Activated naive CD8-positive, alpha-beta T cell treated with anti-CD3 and anti-CD28 coated beads, Interleukin-2, amount 50 U/mL, for 24 hours (primary cell): ENCODE results near the gene NFATC2IP.
"Not testable (repeated sequence)": the region's sequence is repeated elsewhere in the genome, so short reads cannot be mapped to it uniquely, and the experiment has no call there.

Experiments
- ATAC-seq: fragments of 150-1000 bp; cut with Tn5 transposase; one replicate; pipeline ENCODE4 v1.10.0; 2021
- DNase-seq: peaks from one replicate; pipeline ENCODE4 v3.0.0; 2021
- H3K27ac Mint-ChIP-seq: one replicate; pipeline ENCODE4 v1.8.0; 2021; ENCODE audit warnings: mild to moderate bottlenecking, mixed read lengths
- H3K27me3 Mint-ChIP-seq: one replicate; pipeline ENCODE4 v1.8.0; 2021; ENCODE audit warnings: mixed read lengths
- H3K36me3 Mint-ChIP-seq: one replicate; pipeline ENCODE4 v1.8.0; 2021; ENCODE audit warnings: low read depth, mixed read lengths
- H3K4me1 Mint-ChIP-seq: one replicate; pipeline ENCODE4 v1.8.0; 2021; ENCODE audit warnings: mixed read lengths
- H3K4me3 Mint-ChIP-seq: one replicate; pipeline ENCODE4 v1.8.0; 2021; ENCODE audit warnings: mild to moderate bottlenecking, moderate library complexity, mixed read lengths
- H3K9me3 Mint-ChIP-seq: one replicate; pipeline ENCODE4 v1.8.0; 2021; ENCODE audit warnings: mixed read lengths

Gene NFATC2IP

DNA sequence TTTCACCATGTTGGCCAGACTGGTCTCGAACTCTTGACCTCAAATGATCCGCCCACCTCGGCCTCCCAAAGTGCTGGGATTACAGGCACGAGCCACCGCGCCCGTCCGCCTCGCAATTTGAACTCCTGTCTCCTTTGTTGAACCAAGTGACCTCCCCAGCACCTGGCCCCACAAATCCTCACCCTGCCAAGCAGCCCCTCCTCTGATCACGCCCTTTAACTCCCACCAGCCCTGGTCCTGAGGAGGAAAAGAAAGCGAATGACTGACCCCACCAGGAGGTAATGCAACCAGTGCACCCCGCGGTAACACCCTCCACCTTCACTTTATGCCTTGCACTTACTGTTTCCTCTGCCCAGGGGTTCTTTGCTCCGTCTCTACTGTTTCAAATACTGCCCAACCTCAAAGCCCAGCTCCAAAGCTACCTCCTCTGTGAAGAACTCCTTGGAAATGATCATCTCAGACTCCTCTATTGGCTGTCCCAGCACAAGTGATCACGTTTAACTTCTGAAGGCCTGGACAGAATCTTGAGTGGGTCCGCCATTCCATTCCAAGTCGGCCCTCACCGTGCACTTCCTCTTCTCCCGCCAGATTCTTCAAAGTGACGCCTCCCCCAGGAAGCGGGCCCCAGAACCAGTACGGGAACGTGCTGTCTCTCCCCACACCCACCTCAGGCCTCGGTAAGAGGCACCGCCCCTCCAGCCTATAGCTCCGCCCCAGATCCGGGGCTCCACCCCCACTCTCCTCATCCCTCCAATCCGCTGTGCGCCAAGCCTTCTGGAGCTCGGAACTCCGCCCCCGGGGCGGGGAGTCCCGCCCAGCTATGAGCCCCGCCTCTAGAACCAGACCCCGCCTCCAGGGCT lies 14.6 kb upstream of the NFATC2IP start:
- Mint-ChIP-seq H3K27me3 (no peaks in the 10 kb centered on the region), H3K36me3 (peaks cover 4% of the 10 kb centered on the region), H3K27ac (peak overlapping the region; percentile 53), H3K4me1 (peaks cover 21% of the 10 kb centered on the region), H3K9me3 (no peaks in the 10 kb centered on the region), H3K4me3 (peak overlapping the region; percentile 74)
- DNase-seq: peak; percentile 89
- peak; percentile 94 for ATAC-seq

DNA sequence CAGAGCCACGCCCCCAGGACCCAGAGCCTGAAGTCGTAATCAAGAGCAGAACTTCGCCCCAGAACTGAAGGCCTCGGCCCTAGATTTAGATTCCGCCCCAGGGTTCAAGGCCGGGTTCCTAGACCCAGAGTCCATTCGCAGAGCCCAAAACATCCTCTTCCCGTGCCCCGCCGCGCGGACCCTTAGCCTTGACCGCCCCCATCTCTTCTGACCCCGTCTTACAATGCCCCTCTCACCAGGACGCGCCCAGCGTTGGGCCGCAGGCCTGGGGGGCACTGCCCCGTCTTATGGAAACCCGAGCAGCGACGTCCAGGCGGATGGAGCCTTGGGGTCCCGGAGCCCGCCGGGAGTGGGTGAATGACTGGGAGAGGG lies 14.0 kb upstream of the NFATC2IP start:
- peaks cover 4% of the 10 kb centered on the region for H3K36me3 Mint-ChIP-seq
- H3K9me3 Mint-ChIP-seq: no peaks in the 10 kb centered on the region
- DNase-seq (no peak), ATAC-seq (no peak)
- no peaks in the 10 kb centered on the region for H3K27me3 Mint-ChIP-seq
- peak overlapping the region; percentile 74 for H3K4me3 Mint-ChIP-seq
- H3K27ac Mint-ChIP-seq: no peak overlapping the region
- peaks cover 19% of the 10 kb centered on the region for H3K4me1 Mint-ChIP-seq

DNA sequence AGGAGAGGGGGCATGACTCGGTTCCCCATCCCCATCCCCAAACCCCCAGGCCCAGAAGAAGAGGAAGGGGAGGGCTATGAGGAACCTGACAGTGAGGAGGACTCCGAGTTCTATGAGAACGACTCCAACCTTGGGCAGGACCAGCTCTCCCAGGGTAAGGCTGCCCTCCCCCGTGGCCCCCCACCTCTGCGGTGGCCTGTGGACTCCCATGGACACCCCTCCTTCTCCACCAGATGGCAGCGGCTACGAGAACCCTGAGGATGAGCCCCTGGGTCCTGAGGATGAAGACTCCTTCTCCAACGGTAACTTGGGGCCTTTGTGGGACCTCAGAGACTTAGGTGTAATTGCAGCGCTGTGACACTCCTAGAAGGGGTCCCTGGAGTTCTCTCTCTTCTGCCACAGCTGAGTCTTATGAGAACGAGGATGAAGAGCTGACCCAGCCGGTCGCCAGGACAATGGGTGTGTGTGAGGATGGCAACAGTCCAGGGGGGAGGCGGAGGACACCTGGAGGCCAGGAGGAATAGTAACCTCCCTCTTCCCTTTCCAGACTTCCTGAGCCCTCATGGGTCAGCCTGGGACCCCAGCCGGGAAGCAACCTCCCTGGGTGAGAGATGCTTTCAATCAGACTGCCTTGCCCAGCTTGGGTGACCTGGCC lies 13.4 kb upstream of the NFATC2IP start:
- ATAC-seq (no peak), DNase-seq (no peak)
- H3K9me3 Mint-ChIP-seq: no peaks in the 10 kb centered on the region
- peaks cover 19% of the 10 kb centered on the region for H3K4me1 Mint-ChIP-seq
- H3K4me3 Mint-ChIP-seq: no peak overlapping the region
- peaks cover 4% of the 10 kb centered on the region for H3K36me3 Mint-ChIP-seq
- H3K27me3 Mint-ChIP-seq: no peaks in the 10 kb centered on the region
- H3K27ac Mint-ChIP-seq: no peak overlapping the region

DNA sequence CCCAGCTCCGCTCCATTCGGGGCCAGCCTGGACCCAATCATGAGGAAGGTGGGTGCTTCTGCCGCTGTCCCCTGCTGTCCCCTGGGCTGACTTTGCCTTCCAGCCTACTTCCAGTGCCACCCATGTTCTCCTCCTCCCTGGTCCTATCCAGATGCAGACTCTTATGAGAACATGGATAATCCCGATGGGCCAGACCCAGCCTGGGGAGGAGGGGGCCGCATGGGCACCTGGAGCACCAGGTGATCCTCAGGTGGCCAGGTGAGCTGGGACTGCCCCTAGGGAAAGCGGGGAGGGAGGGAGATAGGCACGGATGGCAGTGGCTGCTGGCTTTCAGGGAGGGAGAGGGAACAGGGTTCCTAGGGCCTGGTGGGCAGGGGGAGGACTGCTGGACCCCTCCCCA lies 12.0 kb upstream of the NFATC2IP start:
- Mint-ChIP-seq H3K4me1 (peaks cover 19% of the 10 kb centered on the region), H3K27me3 (no peaks in the 10 kb centered on the region), H3K27ac (no peak overlapping the region), H3K36me3 (peaks cover 4% of the 10 kb centered on the region), H3K9me3 (no peaks in the 10 kb centered on the region), H3K4me3 (no peak overlapping the region)
- no peak for ATAC-seq
- DNase-seq: no peak

DNA sequence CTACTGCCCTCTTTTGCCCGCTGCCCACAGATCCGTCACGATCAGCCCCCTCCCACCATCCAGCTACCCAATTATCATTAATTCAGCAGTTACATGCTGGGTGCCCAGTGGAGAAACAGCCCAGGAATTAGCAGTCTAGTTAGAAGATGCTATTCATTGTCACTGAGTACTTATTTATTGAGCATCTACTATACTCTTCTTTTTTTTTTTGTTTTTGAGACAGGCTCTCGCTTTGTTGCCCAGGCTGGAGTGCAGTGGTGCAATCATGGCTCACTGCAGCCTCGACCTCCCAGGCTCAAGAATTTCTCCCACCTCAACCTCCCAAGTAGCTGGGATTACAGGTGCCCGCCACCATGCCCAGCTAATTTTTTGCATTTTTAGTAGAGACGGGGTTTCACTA lies 10.9 kb upstream of the NFATC2IP start:
- peaks cover 13% of the 10 kb centered on the region for H3K4me1 Mint-ChIP-seq
- not testable (repeated sequence) for ATAC-seq, H3K9me3 Mint-ChIP-seq, H3K27ac Mint-ChIP-seq, H3K36me3 Mint-ChIP-seq, H3K4me3 Mint-ChIP-seq, H3K27me3 Mint-ChIP-seq, DNase-seq

DNA sequence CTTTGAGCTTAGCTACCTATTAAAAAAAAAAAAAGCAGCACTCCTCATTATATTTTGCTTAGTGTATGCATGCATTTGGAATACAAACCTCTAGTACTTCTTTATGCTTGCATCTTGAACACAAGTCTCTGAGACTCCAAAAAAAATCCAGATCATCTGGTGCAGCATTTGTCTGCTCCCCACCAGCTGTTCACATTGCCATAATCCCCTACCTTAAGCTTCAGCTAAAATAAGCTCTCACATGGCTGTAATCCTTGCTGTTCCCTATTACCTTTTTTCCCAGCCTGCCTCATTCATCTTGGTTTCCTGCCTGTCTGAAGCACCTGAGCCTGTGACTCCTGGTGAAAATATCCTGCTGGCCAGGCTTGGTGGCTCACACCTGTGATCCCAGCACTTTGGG lies 7.5 kb upstream of the NFATC2IP start:
- Mint-ChIP-seq H3K9me3 (no peaks in the 10 kb centered on the region), H3K36me3 (no peaks in the 10 kb centered on the region), H3K27me3 (no peaks in the 10 kb centered on the region), H3K4me3 (no peak overlapping the region), H3K27ac (no peak overlapping the region), H3K4me1 (peaks cover 9% of the 10 kb centered on the region)
- ATAC-seq (no peak), DNase-seq (no peak)

DNA sequence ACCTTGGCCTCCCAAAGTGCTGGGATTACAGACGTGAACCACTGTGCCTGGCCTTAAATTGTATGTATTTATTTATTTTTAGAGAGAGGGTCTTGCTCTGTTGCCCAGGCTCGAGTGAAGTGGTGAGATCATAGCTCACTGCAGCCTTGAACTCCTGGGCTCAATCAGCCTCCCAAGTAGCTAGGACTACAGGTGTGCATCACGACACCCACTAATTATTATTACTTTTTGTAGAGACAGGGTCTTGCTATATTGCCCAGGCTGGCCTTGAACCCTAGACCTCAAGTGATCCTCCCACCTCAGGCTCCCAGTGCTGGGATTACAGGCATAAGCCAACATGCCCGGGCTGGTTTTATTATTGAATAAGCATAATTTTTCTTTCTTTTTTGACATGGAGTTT lies 4.1 kb upstream of the NFATC2IP start:
- H3K36me3 Mint-ChIP-seq: peaks cover 2% of the 10 kb centered on the region
- ATAC-seq: no peak
- H3K9me3 Mint-ChIP-seq: no peaks in the 10 kb centered on the region
- peaks cover 18% of the 10 kb centered on the region for H3K4me1 Mint-ChIP-seq
- H3K27ac Mint-ChIP-seq: no peak overlapping the region
- no peak for DNase-seq
- H3K27me3 Mint-ChIP-seq: no peaks in the 10 kb centered on the region
- no peak overlapping the region for H3K4me3 Mint-ChIP-seq

DNA sequence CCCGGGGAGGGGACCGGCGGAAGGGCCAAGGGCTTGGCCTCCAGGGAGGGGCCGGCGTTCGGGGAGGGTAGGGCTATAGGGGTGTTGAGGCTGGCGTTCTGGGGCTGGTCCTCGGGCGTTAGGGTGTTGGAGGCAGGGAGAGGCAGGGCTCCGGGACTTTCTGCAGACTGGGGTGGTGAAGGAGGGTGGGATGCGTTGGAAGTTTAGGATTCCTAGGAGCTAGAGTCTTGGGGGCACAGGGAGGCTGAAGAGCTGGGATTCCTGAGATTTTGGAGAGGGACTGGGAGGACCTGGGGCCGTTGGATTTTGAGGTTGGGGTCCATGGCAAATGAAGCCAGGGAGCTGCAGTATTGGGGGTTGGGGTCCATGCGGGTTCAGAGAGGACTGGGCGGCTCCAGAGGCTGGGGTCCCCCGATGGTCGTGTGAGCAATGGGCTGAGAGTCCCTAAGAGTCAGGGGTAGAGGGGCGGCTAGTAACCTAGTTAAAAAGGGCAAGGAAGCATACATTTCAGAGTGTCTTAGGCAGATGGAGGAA lies 740 bp downstream of the NFATC2IP start:
- Mint-ChIP-seq H3K4me1 (peaks cover 24% of the 10 kb centered on the region), H3K4me3 (peak overlapping the region; percentile 92), H3K27me3 (no peaks in the 10 kb centered on the region), H3K36me3 (peaks cover 32% of the 10 kb centered on the region), H3K9me3 (no peaks in the 10 kb centered on the region), H3K27ac (peak overlapping the region; percentile 91)
- ATAC-seq (no peak), DNase-seq (peak; percentile 51)

DNA sequence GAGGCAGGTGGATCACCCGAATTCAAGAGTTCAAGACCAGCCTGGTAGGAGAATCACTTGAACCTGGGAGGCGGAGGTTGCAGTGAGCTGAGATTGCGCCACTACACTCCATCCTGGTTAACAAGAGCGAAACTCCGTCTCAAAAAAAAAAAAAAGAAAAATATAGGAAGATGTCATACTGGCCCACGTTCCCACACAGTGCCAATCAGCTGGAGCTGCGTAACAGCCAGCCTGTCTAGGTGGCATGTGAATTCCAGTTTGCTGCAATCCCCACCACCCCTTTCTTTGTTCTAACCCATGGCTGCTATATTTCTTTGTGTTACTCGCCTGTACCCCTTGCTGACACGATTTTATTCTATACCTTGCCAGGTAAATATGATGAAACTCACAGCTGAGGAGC lies 7.5 kb downstream of the NFATC2IP start:
- ATAC-seq (no peak), DNase-seq (no peak)
- Mint-ChIP-seq H3K4me3 (no peak overlapping the region), H3K27me3 (no peaks in the 10 kb centered on the region), H3K4me1 (peaks cover 3% of the 10 kb centered on the region), H3K36me3 (peaks cover 46% of the 10 kb centered on the region), H3K9me3 (no peaks in the 10 kb centered on the region), H3K27ac (no peak overlapping the region)

DNA sequence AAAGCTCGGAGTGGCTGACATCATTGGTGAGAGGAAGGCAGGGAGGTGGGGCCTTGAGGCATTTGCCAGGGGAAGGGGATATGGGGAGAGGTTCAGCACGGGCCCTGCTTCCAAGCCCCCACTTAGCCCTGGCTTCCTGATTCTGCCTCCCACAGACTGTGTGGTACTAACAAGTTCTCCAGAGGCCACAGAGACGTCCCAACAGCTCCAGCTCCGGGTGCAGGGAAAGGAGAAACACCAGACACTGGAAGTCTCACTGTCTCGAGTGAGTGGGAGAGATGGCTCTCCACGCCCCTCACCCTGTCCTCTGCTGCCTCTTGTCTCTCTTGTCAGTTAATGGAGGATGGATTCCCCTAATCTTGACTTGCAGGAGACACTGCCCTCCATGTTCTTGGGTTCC lies 8.1 kb downstream of the NFATC2IP start:
- Mint-ChIP-seq H3K4me3 (no peak overlapping the region), H3K9me3 (no peaks in the 10 kb centered on the region), H3K27ac (no peak overlapping the region), H3K36me3 (peaks cover 44% of the 10 kb centered on the region), H3K4me1 (no peaks in the 10 kb centered on the region), H3K27me3 (no peaks in the 10 kb centered on the region)
- DNase-seq: no peak
- no peak for ATAC-seq

DNA sequence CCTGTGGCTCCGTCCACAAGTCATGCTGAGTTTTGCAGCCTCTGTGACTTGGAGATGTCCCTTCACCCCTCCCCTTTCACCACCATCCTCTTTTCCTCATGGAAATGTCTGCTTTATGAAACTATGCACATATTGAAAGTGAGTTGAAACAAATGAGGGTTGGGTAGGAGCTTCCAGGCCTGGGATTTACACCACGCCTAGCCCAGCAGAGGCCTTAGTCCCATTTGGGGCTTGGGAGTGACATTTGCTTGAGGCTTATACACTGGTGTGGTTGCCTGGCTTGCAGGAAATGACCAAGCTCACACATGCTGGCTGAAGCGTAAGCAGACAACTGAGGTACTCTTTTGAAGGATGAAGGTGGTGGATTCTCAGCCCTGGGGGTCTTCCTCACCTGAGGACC lies 13.3 kb downstream of the NFATC2IP start:
- DNase-seq (no peak), ATAC-seq (no peak)
- H3K36me3 Mint-ChIP-seq: peaks cover 40% of the 10 kb centered on the region
- no peaks in the 10 kb centered on the region for H3K4me1 Mint-ChIP-seq
- H3K27me3 Mint-ChIP-seq: no peaks in the 10 kb centered on the region
- no peaks in the 10 kb centered on the region for H3K9me3 Mint-ChIP-seq
- H3K27ac Mint-ChIP-seq: no peak overlapping the region
- H3K4me3 Mint-ChIP-seq: no peak overlapping the region

DNA sequence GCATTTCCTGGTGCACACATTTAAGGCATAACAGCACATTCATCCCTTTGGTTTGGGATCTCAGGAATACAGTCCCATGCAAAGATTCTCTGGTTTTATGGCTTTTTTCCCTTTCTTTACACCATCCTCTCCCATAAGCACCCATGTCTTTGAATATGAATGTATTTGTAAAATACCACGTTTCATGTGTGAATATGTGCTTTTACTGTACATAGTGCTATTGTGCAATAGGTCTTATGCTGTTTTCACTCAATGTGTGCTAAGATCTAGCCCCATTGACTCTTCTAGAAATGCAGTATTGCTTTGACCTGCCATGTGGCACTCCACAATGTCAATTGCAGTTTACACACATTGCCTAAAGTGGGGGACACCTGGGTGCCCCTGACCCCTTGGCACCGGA lies 13.8 kb downstream of the NFATC2IP start:
- H3K9me3 Mint-ChIP-seq: no peaks in the 10 kb centered on the region
- no peaks in the 10 kb centered on the region for H3K27me3 Mint-ChIP-seq
- H3K4me1 Mint-ChIP-seq: no peaks in the 10 kb centered on the region
- no peak overlapping the region for H3K27ac Mint-ChIP-seq
- DNase-seq (no peak), ATAC-seq (no peak)
- no peak overlapping the region for H3K4me3 Mint-ChIP-seq
- peaks cover 35% of the 10 kb centered on the region for H3K36me3 Mint-ChIP-seq

DNA sequence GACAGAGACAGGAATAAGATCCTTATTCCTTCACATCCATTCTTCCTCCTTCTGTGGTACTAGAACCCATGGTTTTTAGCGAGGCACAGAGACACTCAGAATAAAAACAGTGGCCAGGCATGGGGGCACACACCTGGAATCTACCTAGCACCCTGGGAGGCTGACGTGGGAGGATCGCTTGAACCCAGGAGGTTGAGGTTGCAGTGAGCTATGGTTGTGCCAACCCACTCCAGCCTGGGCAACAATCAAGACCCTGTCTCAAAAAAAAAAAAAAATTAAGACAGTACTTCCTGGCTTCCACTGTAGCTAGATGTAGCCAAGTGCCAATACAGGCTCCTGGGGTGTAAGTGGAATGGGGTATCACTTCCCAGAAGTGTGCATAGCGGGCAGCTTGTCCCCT lies 16.4 kb downstream of the NFATC2IP start:
- no peak overlapping the region for H3K27ac Mint-ChIP-seq
- no peak for ATAC-seq
- no peak for DNase-seq
- H3K4me3 Mint-ChIP-seq: no peak overlapping the region
- H3K27me3 Mint-ChIP-seq: no peaks in the 10 kb centered on the region
- H3K36me3 Mint-ChIP-seq: peaks cover 20% of the 10 kb centered on the region
- no peaks in the 10 kb centered on the region for H3K4me1 Mint-ChIP-seq
- H3K9me3 Mint-ChIP-seq: no peaks in the 10 kb centered on the region

DNA sequence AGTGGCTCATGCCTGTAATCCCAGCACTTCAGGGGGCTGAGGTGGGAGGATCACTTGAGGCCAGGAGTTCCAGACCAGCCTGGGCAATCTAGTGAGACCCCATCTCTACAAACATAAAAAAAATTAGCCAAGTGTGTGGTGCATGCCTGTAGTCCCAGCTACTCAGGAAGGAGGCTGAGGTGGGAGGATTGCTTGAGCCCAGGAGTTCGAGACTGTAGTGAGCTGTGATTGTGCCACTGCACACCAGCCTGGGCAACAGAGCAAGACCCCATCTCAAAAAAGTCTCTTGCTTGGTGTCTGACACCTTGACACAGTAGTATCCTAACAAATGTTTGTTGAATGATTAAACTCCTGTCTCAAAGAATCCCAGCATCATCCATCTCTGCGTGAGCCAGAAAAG lies 19.0 kb downstream of the NFATC2IP start:
- H3K27ac Mint-ChIP-seq: peak overlapping the region; percentile 14
- H3K36me3 Mint-ChIP-seq, DNase-seq, H3K4me1 Mint-ChIP-seq, H3K27me3 Mint-ChIP-seq, H3K9me3 Mint-ChIP-seq, ATAC-seq, H3K4me3 Mint-ChIP-seq: not testable (repeated sequence)

DNA sequence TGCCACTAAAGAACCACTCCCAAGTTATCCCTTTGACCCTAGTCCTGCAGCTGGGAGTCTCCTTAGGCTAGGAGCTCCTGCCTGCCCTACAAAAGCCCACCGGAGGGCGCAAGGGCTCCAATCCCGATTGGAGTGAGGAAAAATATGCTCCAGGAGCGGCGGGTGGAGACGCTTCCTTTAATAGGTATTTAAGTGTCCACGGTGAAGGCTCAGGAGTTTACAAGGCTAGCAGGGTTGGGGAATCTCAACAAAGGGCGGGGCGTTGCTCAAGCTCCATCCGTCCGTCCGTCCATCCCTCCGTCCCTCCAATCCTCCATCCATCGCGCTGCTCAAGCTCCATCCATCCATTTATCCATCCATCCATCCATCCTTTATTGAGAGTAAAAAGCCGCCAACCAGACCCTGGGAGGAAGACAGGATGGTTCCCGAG lies 23.3 kb downstream of the NFATC2IP start:
- peaks cover 1% of the 10 kb centered on the region for H3K36me3 Mint-ChIP-seq
- DNase-seq (peak; percentile 54), ATAC-seq (no peak)
- H3K4me1 Mint-ChIP-seq: peaks cover 30% of the 10 kb centered on the region
- no peaks in the 10 kb centered on the region for H3K9me3 Mint-ChIP-seq
- peak overlapping the region; percentile 96 for H3K4me3 Mint-ChIP-seq
- H3K27me3 Mint-ChIP-seq: no peaks in the 10 kb centered on the region
- H3K27ac Mint-ChIP-seq: peak overlapping the region; percentile 97
